GM21526 (cell line): ENCODE results near the gene RBM10.
A peak's percentile ranks its signal among the peaks of the same experiment; 100 is the strongest.

Experiments
- ATAC-seq: cut with Tn5 transposase; IDR thresholded peaks from one replicate; pipeline ENCODE4 v1.9.1; 2021; ENCODE audit warnings: moderate library complexity; ENCODE audit not compliant: unreplicated experiment, low FRiP score

RBM10 gene

DNA sequence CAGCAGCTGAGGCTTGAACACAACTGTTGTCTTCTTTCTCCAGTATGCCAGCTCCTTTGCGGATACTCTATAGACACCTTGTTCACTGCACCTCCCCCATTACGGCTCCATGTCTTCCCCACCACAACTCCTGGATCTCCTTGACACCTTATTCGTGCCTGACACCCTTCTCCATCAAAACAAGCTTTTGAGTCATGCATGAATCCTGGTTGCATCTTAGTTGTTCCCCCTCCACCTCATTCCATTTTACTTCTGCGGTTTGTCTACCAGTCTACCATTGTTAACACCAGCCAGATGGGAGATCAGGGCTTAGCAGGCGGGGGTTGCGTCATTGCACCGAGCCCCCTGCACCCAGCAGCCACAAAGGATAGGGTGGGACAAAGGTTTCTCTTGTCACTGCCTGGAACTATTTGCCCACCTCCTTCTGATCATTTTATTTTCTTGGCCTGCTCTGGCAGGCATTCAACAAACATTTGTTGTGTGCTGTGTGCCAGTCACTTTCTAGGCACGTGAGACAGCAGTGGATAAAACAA lies 71.4 kb downstream of the RBM10 start:
- no peak for ATAC-seq

DNA sequence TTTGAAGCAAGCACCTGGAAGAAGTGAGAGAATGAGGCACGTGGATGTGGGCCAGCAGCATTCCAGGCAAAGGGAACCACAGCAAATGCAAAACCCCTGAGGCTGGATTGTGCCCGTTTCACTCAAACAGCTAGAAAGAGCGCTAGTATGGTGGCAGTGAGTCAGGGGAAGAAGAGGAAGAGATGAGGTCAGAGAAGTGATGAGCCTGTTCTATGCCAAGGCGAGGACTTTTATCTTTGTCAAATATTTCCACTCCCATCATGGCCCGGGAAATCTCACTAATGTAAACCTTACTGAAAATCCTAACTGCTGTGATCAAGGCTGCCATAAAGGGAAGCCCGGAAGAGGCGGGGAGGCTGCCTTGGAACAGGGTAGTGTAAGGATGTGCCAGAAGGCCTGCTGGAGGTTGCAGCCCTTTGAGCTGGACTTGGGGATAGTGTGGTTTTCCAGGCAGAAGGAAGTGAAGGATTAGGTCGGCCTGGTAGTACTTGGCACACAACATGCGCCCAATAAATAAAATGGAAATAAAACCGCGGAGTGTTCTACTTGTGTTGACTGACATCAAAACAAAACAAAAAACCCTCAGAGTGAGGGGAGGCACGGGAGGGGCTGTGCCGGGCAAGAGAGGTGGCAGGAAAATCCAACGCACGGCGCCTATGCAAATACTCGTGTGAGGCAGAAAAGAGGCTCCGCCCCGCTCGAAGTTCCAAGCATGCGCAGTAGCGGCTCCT lies 72.3 kb downstream of the RBM10 start:
- ATAC-seq = no peak

- ATAC-seq = peak; percentile 87
These were observed 72.8 kb downstream of the RBM10 start for GRCh38 chrX:47217852-47218279.

GRCh38 chrX:47218280-47218919 lies 73.4 kb downstream of the RBM10 start, which contains the start of gene CDK16:
TSS of gene CDK16 (plus strand) at chrX:47218681. CDS start at chrX:47223558, 4,877 bp downstream.
- peak; percentile 45 for ATAC-seq

DNA sequence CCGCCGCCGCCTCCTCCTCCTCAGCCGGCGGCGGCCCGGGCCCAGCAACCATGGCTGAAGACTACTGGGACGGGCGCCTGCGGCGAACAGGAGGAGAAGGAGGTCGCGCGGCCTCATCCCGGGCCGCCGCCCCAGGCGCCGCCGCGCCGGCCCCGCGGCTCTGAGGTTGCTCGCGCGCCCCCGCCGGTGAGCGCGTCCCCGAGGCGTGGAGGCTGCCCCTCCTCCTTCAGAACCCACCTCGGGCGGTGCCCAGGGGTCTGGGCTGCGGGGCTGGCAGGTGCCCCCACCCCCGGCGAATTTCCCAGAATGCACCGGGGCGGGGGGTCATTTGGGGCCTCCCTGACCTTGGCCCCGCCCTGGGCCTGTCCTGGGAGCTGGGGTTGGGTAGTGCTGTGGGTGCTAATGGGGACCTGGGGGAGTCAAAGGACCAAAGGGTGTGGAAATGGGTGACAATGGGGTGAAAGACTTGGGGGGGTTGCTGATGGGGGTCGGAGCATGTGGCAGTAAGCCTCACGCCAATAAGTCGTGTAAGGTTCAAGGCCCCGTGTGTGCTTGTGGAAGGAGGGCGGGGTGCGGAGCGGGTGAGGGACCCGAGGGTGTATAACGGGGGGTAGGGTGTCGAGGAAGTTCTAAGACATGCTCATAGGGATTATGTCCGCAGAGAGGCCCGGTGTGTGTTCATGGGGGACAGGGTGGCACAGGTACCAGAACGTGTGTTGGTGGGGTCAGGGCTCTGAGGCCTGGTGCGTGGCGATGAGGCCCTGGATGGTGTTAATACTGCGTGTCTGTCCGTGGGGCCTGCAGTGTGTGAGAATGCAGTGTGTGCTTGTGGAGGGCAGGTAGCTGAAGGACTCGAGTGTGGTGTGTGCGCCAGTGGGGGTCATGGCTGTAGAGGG lies 74.1 kb downstream of the RBM10 start:
- no peak for ATAC-seq

DNA sequence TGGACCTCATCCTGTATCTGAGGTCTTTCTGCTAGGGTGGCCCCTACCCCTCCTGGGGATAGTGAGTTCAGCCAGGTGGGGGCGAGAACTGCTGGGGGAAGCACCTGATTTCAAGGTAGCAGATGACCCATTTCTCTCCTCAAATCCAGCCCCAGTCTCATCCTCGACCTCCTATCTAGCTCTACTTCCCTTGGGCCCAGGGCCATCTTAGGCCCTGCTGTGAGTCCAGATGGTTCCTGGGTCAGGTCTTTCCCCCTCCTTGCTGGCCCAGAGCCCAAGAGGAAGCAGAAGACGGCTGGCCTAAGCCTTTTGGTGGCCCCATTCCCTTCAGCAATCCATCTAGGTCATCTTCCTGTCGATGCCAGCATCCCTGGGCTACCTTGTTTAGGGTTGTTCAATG lies 76.7 kb downstream of the RBM10 start:
- no peak for ATAC-seq

- ATAC-seq = no peak
These were observed 77.8 kb downstream of the RBM10 start for GRCh38 chrX:47222751-47223350.

- ATAC-seq = no peak
These were observed 78.6 kb downstream of the RBM10 start for GRCh38 chrX:47223476-47224250.

DNA sequence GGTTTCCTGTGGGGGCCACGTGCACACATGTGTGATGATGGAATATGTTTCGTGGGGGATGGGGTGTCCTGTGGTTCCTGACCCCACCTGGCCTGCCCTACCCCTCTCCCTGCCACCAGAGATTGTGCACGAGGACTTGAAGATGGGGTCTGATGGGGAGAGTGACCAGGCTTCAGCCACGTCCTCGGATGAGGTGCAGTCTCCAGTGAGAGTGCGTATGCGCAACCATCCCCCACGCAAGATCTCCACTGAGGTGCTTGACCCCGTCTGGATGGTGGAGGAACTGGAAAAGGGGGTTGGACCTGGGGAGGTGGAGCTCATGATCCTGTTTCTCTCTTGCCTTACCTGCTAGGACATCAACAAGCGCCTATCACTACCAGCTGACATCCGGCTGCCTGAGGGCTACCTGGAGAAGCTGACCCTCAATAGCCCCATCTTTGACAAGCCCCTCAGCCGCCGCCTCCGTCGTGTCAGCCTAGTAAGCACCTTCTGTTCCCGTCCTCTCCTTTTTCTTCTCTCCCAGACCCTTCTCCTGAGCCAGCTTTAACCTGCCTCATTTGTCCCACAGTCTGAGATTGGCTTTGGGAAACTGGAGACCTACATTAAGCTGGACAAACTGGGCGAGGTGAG lies 79.4 kb downstream of the RBM10 start:
- no peak for ATAC-seq

GRCh38 chrX:47224896-47225290 lies 79.9 kb downstream of the RBM10 start:
- ATAC-seq = no peak

DNA sequence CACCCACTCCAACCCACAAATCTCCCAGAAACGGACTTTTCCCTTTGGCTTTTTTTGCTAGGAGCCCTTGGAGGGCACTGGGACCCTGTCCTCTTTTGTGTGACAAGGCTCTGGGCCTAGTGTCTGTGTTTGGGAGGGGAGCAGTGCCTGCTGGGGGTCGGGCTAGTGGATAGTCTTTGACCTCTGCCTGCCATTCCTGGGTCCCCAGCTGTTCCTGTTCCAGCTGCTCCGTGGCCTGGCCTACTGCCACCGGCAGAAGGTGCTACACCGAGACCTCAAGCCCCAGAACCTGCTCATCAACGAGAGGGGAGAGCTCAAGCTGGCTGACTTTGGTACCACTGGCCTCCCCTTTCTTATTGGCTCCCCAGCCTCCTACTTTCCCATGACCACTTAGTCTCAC lies 81.0 kb downstream of the RBM10 start:
- ATAC-seq = no peak

- no peak for ATAC-seq
These were observed 81.7 kb downstream of the RBM10 start for GRCh38 chrX:47226531-47227333.

- no peak for ATAC-seq
These were observed 82.2 kb downstream of the RBM10 start for GRCh38 chrX:47227334-47227583.

- ATAC-seq = no peak
These were observed 83.7 kb downstream of the RBM10 start for GRCh38 chrX:47228550-47229270.

- no peak for ATAC-seq
These were observed 84.4 kb downstream of the RBM10 start for GRCh38 chrX:47229427-47229826.

DNA sequence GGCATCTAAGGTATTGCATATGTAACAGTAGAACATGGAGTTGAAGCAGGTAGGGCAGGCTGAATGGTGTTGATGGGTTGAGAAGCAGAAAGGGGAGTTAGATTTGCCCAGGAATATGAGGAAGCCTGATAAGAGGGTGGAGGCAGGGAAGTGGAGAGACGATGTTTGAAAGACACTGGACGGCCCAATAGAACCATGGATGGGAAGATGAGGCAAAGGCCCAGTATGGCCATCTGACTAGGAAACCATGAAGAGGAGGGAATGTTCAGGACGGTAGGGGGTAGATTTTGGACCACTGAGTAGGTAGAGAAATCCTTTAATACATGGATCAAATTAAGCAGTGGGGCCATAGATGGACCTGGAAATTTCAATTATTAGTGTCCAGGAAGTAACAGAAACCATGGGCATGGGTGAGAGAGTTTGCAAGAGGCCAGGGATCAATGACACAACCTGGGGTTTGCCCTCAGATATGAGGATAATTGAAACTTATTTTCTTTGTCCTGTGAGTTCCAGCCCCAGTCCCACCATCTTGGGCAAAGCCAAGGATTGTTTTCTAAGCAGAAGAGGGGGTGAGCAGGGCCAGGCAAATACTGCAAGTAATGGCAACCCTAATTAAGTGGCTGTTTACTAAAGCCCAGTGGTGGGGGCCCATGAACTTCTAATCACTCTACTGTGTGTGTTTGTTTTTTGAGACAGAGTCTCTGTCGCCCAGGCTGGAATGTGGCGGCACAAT lies 85.3 kb downstream of the RBM10 start:
- no peak for ATAC-seq

DNA sequence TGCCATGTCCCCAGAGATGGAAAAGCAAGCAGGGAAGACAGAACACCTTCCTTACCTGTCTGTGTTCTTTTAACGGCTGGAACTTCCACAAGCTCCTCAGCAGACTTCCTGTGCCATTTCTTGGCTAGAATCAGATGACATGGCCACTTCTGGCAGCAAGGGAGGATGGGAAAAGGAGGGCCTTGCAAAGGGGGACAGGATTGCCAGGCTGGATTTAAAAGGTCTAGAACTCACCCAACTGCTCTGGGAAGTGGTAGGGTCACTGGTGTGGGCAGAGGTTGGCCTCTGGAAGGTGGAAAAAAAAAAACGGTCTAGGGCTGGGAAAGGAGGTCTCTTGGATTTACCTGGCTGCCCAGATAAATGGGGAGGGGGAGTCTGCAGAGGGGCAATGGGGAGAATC lies 86.1 kb downstream of the RBM10 start:
- ATAC-seq = no peak
